GM10248 (cell line): ENCODE data around the gene FAM83E.

Experiments
- CTCF ChIA-PET: fragments of 300-600 bp; sonication (Branson Sonifier 250); formaldehyde crosslinking; extraction: SDS; loops from one replicate; lab custom pipeline; 2021; ENCODE audit warnings: antibody characterized with exemption; lab: Yijun Ruan, JAX
- POLR2A ChIA-PET: fragments of 350-650 bp; sonication (Branson Sonifier 250); formaldehyde crosslinking; extraction: SDS; loops from one replicate; lab custom pipeline; 2020; ENCODE audit warnings: antibody characterized with exemption; lab: Yijun Ruan, JAX
- DNase-seq: peaks from one replicate; pipeline ENCODE4 v3.0.0; 2012; ENCODE audit errors: extremely low spot score
- TF ChIP-seq, protein P1 (sequence below): IDR thresholded peaks from 2 replicates; pipeline ENCODE4 v1.5.1; 2012; ENCODE audit warnings: mild to moderate bottlenecking, low read depth; ENCODE audit errors: extremely low read depth, missing control alignments, control extremely low read depth

FAM83E gene

GRCh38 chr19:48607359-48607755 is 7.5 kb downstream of the FAM83E start:
- POLR2A ChIA-PET, result no interaction called here
- CTCF ChIA-PET, result interaction anchor here (0.9 to 5.2 kb wide), 9 partner anchors 11 to 293 kb away, joined by 3 to 43 read pairs (median 13); partner anchors contain the start of genes RPL18 and SPHK2
- TF ChIP-seq, protein P1, sequence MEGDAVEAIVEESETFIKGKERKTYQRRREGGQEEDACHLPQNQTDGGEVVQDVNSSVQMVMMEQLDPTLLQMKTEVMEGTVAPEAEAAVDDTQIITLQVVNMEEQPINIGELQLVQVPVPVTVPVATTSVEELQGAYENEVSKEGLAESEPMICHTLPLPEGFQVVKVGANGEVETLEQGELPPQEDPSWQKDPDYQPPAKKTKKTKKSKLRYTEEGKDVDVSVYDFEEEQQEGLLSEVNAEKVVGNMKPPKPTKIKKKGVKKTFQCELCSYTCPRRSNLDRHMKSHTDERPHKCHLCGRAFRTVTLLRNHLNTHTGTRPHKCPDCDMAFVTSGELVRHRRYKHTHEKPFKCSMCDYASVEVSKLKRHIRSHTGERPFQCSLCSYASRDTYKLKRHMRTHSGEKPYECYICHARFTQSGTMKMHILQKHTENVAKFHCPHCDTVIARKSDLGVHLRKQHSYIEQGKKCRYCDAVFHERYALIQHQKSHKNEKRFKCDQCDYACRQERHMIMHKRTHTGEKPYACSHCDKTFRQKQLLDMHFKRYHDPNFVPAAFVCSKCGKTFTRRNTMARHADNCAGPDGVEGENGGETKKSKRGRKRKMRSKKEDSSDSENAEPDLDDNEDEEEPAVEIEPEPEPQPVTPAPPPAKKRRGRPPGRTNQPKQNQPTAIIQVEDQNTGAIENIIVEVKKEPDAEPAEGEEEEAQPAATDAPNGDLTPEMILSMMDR, result no peak
- no peak for DNase-seq

- DNase-seq, result no peak
- TF ChIP-seq, protein P1, result no peak
- POLR2A ChIA-PET, result no interaction called here
- CTCF ChIA-PET, result interaction anchor here (0.8 to 5.2 kb wide), 11 partner anchors 10 to 292 kb away, joined by 3 to 43 read pairs (median 5); partner anchors contain the start of genes RPL18 and SPHK2
Measured at GRCh38 chr19:48606463-48607358, 8.2 kb downstream of the FAM83E start, which contains the start of gene SPACA4. SPACA4 (plus strand) TSS chr19:48606742; CDS start chr19:48606979, 237 bp downstream.

GRCh38 chr19:48603850-48604249 is 11.0 kb downstream of the FAM83E start:
- CTCF ChIA-PET, result interaction anchor here (4.7 kb wide), 1 partner anchor 15 kb away, joined by 24 read pairs; no protein-coding TSS in a partner anchor
- TF ChIP-seq, protein P1, result no peak
- POLR2A ChIA-PET, result no interaction called here
- DNase-seq, result no peak

GRCh38 chr19:48603449-48603848 is 11.4 kb downstream of the FAM83E start:
- CTCF ChIA-PET, result interaction anchor here (4.7 kb wide), 1 partner anchor 14 kb away, joined by 24 read pairs; no protein-coding TSS in a partner anchor
- no peak for DNase-seq
- TF ChIP-seq, protein P1, result no peak
- POLR2A ChIA-PET, result no interaction called here

- TF ChIP-seq, protein P1, result no peak
- DNase-seq, result no peak
- CTCF ChIA-PET, result interaction anchor here (4.7 kb wide), 1 partner anchor 14 kb away, joined by 24 read pairs; no protein-coding TSS in a partner anchor
- POLR2A ChIA-PET, result no interaction called here
Measured at GRCh38 chr19:48603001-48603400, 11.9 kb downstream of the FAM83E start.

GRCh38 chr19:48600679-48601417 is 14.0 kb downstream of the FAM83E start:
- ChIA-PET POLR2A (no interaction called here), CTCF (interaction anchor here (1.2 to 4.7 kb wide), 3 partner anchors 12 to 111 kb away, joined by 3 to 24 read pairs (median 5); no protein-coding TSS in a partner anchor)
- DNase-seq, result no peak
- TF ChIP-seq, protein P1, result no peak
